Memory B cell (primary cell): Measurements from ENCODE around the gene KIAA1614.
A peak's percentile ranks its signal among the peaks of the same experiment; 100 is the strongest.

Source experiments
- ATAC-seq: fragments of 150-1000 bp; cut with Tn5 transposase; 2 replicates; pipeline ENCODE4 v1.10.0; 2021; ENCODE audit warnings: low read depth, mild to moderate bottlenecking, moderate library complexity
- DNase-seq, 2 donors: peaks; one replicate each; pipeline ENCODE4 v3.0.0; 2022; ENCODE audit warnings: low spot score in 2 of 2
- H3K27ac Mint-ChIP-seq: one replicate; pipeline ENCODE4 v1.8.0; 2022; ENCODE audit warnings: mild to moderate bottlenecking, moderate library complexity, mixed read lengths
- H3K27me3 Mint-ChIP-seq: one replicate; pipeline ENCODE4 v1.8.0; 2022; ENCODE audit warnings: mixed read lengths
- H3K36me3 Mint-ChIP-seq: one replicate; pipeline ENCODE4 v1.8.0; 2022; ENCODE audit warnings: mild to moderate bottlenecking, mixed read lengths
- H3K4me1 Mint-ChIP-seq: one replicate; pipeline ENCODE4 v1.8.0; 2022; ENCODE audit warnings: mixed read lengths
- H3K4me3 Mint-ChIP-seq: one replicate; pipeline ENCODE4 v1.8.0; 2022; ENCODE audit warnings: mild to moderate bottlenecking, moderate library complexity, mixed read lengths
- H3K9me3 Mint-ChIP-seq: one replicate; pipeline ENCODE4 v1.8.0; 2022; ENCODE audit warnings: mixed read lengths

KIAA1614 gene

DNA sequence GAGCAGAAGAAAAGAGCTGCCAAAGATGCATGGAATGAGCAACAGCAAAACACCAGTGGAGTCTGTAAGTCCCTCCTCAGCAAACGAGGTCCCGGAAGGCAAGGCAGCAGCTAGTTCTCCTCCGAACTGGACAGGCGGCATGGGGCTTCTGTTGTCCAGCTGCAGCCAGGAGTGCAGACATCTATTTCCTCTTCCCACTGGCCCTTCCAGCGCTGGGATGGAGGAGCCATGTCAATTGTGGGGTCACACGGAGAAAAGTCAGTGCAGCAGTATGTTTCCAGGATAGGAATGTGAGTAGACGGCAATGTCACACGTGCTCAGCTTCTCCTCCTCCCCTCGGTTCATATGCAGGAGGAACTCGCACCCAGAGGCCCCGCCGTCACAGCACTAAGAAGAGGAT, 63.5 kb downstream of the KIAA1614 start:
- no peak for ATAC-seq
- Mint-ChIP-seq H3K36me3 (peaks cover 31% of the 10 kb centered on the region), H3K4me1 (peaks cover 2% of the 10 kb centered on the region), H3K4me3 (no peak overlapping the region), H3K9me3 (no peaks in the 10 kb centered on the region), H3K27me3 (no peaks in the 10 kb centered on the region), H3K27ac (no peak overlapping the region)
- no peak for DNase-seq

DNA sequence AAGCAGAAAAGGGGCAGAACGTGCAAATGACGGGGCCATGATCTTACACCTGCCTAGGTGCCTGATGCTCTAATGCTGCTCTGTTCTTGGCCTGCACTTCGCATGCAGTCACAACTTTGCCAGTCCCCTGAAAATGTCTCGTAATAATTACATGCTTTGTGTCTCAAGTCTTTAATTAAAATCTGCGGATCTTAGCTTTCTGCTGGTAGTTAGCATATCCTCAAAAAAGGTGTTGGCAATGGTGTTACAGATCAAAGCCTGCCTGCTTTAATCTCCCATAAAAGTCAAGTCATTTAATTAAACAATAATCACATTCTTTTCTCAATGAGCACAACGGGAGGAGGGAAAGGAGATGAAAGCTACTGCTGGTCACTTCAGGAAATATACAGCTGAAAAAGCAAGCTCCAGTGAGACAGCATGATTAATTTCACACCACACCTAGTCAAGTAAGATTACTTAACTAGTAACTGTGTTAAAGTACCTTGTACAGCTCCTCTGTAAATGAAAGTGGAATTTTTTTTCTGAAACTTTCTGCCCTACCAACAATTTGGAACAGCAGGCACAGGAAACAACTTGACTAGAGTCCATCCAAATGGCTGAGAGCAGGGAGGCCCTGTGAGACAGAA, 64.1 kb downstream of the KIAA1614 start:
- H3K9me3 Mint-ChIP-seq, result no peaks in the 10 kb centered on the region
- H3K27me3 Mint-ChIP-seq, result no peaks in the 10 kb centered on the region
- H3K27ac Mint-ChIP-seq, result no peak overlapping the region
- peaks cover 3% of the 10 kb centered on the region for H3K4me1 Mint-ChIP-seq
- DNase-seq (no peak), ATAC-seq (no peak)
- H3K4me3 Mint-ChIP-seq, result no peak overlapping the region
- peaks cover 30% of the 10 kb centered on the region for H3K36me3 Mint-ChIP-seq

DNA sequence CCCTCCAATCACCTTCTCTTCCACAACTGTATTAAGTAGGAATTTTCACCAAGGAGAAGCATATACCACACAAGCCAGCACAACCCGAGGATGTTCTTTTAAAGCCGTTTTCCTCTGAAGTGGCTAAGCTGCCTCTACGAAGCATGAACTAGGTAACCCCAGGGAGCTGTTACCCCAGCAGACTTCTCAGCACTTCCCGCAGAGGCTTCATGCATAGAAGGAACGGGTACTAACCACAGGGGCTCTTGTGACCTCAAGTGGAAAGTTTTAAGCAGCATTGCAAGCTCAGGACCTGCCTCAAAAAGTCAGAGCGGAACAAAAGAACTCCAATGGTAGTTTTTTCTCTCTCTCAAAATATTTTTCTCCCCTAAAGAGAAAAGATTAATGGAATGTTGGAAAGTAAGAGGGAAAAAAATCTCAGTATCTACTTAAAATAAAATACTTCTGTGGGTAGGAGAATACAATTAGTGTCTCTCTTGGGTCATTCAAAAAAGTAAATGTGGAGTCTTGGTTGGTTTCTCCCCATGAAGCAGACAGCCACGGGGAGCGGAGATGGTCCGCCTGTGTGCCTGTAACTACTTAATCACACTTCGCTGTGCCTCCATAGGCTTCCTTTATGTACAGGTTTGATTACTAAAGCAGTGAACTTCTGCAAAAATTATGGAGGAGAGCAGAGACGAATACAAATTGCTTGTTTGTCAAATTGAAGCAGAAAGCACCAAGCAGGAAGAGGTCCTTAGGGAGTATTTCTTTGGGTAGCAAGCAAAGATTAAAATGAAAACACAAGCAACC, 69.1 kb downstream of the KIAA1614 start:
- ATAC-seq (peak; percentile 92), DNase-seq (no peak)
- Mint-ChIP-seq H3K9me3 (no peaks in the 10 kb centered on the region), H3K27ac (peak overlapping the region; percentile 9), H3K4me3 (peak overlapping the region; percentile 14), H3K27me3 (no peaks in the 10 kb centered on the region), H3K36me3 (peaks cover 25% of the 10 kb centered on the region), H3K4me1 (peaks cover 12% of the 10 kb centered on the region)

DNA sequence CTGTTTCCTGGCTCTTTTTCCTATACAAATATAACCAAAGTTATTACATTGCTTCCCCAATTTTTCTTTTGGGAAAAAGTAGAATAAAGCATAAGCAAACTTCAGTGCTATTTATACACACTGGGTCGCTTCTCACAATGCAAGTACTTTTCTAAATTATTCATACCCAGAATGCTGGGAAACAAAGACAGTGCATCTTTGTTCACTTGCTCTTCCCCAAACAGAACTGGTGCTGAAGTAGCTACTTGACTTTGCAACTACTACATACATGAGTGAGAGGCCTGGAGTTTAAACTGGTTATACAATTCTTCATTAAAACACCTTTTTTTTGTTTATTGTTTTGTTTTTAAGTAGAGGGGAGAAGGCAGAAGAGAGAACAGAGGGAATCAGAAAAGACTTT, 69.7 kb downstream of the KIAA1614 start:
- H3K27me3 Mint-ChIP-seq, result no peaks in the 10 kb centered on the region
- H3K27ac Mint-ChIP-seq, result peak overlapping the region; percentile 9
- DNase-seq (no peak), ATAC-seq (no peak)
- peaks cover 17% of the 10 kb centered on the region for H3K4me1 Mint-ChIP-seq
- no peak overlapping the region for H3K4me3 Mint-ChIP-seq
- H3K36me3 Mint-ChIP-seq, result peaks cover 31% of the 10 kb centered on the region
- no peaks in the 10 kb centered on the region for H3K9me3 Mint-ChIP-seq

- Mint-ChIP-seq H3K4me1 (peaks cover 6% of the 10 kb centered on the region), H3K4me3 (no peak overlapping the region), H3K27ac (no peak overlapping the region), H3K36me3 (peaks cover 53% of the 10 kb centered on the region), H3K9me3 (no peaks in the 10 kb centered on the region), H3K27me3 (no peaks in the 10 kb centered on the region)
- ATAC-seq (no peak), DNase-seq (no peak)
Measured at GRCh38 chr1:180988253-180988752, 75.6 kb downstream of the KIAA1614 start.

DNA sequence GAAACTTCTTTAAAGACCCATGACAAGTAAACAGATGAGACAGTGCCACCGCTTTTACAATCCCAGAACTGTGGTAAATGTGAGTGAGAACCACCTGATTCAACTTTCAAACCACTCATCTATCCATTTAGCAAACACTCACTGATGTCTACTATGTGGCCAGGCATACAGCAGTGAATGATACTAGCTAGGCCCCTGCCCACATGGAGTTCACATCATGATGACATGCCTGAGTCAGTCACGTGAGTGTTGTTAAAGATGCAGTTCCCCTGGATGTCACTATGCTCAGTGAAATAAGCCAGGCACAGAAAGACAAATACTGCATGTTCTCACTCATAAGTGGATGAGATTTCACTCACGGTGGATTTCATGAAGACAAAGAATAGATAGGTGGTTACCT, 81.6 kb downstream of the KIAA1614 start:
- Mint-ChIP-seq H3K36me3 (peaks cover 39% of the 10 kb centered on the region), H3K27me3 (no peaks in the 10 kb centered on the region), H3K27ac (no peak overlapping the region), H3K4me1 (no peaks in the 10 kb centered on the region), H3K4me3 (no peak overlapping the region), H3K9me3 (no peaks in the 10 kb centered on the region)
- ATAC-seq (no peak), DNase-seq (no peak)

GRCh38 chr1:180997843-180998504, 85.3 kb downstream of the KIAA1614 start:
- Mint-ChIP-seq H3K27ac (no peak overlapping the region), H3K36me3 (peaks cover 30% of the 10 kb centered on the region), H3K9me3 (no peaks in the 10 kb centered on the region), H3K27me3 (no peaks in the 10 kb centered on the region), H3K4me1 (peaks cover 2% of the 10 kb centered on the region), H3K4me3 (no peak overlapping the region)
- ATAC-seq (no peak), DNase-seq (no peak)
